Stimulated activated CD4-positive, alpha-beta T cell treated with anti-CD3 and anti-CD28 coated beads, Interleukin-15, amount 100 ng/mL, for 48 hours (primary cell): ENCODE results near the gene C1orf167.
A peak's percentile ranks its signal among the peaks of the same experiment; 100 is the strongest.
"Not testable (repeated sequence)": the region's sequence is repeated elsewhere in the genome, so short reads cannot be mapped to it uniquely, and the experiment has no call there.

Experiments used
- DNase-seq, 2 donors: peaks; one replicate each; pipeline ENCODE4 v3.0.0-alpha.2; 2020; ENCODE audit warnings: low read depth in 2 of 2

C1orf167 gene

DNA sequence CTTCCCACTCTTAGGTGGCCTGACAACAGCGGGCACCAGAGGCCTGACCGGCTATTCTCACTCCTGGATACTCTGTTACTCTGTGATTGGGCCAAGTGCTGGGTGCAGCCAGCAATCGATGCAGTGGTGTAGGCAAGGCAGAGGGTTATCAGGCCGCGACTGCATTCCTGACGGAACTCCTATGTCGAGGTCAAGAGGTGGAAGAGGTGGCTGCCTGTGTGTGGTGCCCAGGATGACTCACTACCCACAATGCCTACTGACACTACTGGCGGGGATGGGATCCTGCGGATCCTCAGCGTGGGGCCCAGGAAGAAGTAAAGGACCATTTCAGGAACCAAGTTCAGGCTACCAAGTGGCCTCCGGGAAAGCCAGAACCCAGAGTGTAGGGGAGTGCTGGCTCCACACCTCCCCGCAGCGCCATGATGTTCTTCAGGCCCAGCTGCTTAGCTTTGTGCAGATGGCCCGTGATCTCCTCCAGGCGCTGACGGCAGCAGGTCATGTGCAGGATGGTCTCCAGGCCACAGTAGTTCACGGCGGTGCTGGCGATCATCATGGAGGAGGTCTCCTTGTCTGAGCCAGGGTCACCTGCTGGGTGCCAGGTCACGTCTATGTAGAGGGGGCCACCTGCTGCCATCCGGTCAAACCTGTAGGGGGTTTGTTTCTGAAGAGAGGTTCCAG lies 38.9 kb downstream of the C1orf167 start:
- DNase-seq = no peak

DNA sequence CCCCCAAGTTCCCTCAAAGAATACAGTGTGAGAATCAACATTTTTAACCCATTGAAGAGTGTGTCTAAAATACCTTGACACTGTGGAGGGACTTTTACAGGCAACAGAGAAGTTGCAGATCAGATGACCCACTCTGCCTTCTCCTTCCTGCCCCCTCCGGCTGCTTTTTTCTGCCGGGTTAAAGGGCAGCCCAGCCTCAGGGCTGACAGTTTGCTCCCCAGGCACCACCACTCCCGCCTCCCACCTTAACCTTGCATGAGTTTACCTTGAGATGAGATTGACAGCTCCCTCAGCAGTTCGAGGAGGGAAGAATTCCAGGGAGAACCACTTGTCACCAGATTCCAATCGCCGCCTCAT lies 40.6 kb downstream of the C1orf167 start:
- DNase-seq = no peak

DNA sequence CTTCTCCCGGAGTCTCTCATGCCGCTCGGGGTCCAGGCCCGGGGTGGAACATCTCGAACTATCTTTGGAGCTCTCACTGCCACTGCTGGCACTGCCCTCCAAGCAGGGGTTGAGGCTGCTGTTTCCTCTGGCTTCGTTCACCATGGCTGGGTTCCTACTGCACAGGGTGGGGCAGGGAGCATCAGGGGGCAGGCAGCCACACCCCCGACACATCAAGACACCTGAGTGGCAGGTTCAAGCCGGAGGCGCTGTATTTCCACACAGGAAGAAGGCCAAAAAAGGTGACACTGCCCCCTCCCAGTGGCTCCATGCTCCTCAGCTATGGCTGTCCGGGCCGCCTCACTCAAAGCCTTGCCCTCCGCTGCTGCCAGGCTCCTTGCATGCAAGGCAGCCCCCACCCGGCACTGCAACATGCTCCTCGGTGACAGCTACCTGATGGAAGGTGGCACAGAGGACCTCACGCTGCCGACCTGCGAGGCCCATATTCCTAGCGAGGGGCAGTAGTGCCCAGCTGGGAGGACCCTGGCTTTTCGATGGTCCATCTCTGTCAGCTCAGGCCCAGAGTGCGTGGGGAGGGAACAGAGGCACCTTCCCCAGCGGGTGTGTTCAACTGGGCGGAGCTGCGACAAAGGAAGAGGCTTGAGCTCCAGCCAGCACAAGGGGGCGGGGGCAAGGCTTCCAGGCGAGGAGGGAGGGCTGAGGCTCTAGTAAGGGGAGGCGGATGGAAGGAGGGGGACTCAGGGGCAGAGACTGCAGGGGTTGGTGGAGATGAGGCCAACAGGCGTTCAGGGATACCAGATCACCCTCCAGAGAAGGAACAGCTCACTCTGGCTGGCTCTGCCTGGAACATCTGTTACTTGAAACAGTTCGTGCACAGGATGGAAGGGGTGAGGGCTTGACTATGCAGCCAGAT lies 41.2 kb downstream of the C1orf167 start:
- peak; percentile 34 to 62 for DNase-seq

DNA sequence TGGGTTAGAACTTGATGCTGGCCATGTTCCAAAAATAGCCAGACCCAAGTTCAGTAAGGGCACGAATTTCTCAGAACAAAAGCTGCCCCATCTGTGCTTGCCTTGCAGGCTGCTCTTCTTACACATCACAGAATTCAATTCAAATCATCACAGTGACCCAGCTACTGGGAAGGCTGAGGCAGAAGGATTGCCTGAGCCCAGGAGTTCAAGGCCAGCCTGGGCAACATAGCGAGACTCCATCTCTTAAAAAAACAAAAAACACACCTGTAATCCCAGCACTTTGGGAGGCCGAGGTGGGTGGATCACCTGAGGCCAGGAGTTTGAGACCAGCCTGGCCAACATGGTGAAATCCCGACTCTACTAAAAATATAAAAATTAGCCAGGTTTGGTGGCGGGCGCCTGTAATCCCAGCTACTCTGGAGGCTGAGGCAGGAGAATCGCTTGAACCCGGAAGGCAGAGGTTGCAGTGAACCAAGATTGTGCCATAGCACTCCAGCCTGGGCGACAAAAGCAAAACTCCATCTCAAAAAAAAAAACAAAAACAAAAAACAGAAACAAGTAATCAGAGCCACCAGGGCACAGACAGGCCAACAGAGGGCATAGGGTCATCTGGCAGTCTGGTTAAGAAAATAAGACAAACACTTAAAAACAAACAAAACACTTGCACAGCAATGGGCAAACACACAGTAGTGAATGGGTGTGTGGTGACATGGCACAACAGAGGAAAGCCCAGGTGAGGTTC lies 42.1 kb downstream of the C1orf167 start:
- DNase-seq = not testable (repeated sequence)

DNA sequence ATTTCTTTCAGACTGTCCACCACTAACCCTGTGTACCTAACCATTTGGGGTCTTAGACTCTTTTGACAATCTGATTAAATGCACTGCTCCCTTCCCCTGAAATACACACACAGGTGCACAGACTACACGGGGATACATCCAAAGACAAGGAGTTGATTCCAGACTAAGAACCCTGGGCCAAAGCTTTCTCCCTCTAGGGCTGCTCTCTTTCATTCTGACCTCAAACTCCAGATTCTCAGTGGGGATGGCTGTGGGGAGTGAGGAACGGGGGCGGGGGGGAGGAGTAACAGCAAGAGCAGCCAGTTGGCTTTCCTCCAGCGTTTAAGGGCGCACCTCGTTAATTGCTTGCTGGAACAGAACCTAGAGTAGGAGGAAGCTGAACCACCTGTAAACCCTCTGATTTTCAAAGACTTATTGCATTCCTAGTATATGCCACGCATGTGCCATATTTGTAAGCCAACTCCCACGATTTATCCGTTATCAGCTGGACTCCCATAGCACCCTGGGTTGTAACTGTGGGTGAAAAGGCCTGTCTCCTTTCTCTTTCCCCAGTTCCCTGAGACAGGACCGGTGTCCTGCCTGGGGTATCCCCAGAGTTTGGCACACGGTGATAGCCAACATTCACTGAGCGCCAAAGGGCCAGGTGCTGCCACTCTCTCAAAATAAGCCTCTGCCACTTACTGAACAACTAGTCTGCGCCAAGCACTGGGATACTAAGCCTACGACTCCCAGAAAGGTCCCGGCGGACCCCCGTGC lies 42.9 kb downstream of the C1orf167 start:
- DNase-seq = peak in 1 of 2 donors; percentile 26

DNA sequence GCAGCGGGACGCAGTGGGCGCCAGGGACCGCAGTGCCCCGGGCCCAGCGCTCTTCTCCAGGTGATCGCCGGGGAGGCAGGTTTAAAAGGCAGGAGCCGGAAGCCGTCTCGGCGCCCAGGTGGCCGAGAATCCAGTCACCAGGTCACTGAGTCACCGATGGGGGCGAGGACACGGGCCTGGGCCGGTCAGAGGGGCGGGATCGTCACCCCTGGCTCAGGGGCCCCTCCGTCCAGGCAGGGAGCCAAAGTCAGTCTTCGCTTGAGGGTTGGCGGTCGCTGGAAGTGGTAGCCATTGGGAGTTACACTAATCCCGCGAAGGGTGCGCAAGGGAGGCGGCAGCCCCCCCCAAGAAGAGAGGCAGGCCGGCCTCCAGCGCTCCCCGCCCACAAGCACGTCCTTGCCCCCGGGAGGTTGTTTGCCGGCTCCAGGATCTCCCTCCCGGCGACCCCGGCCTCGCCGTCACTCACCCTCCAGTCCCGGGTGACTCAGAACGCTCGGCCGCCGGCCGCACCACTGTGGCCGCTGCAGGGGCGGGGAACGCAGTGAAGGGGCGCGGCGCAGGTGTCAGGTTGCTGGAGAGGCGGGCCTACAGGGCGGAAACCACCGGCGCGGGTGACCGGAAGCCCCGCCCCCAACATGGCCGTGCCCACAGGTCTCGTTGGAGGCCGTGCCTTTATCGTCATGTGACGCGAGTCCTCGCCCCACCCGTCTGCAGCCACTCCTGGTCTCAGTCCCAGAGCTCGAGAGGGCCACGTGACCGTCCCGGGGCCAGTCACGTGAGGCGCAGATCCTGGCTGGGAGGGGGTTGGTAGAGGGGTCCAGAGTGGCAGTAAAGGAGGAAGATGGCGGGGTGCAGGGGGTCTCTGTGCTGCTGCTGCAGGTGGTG lies 43.7 kb downstream of the C1orf167 start, which contains the start of the genes CLCN6 and MTHFR:
TSS of gene CLCN6 (plus strand) at position 770 of the 885 bp plus-strand sequence. CDS start at position 842, 72 bp downstream.
TSS of gene MTHFR (minus strand) at position 543 of the 885 bp plus-strand sequence. CDS start 2,848 bp downstream, outside the sequence.
- DNase-seq = peak; percentile 98

DNA sequence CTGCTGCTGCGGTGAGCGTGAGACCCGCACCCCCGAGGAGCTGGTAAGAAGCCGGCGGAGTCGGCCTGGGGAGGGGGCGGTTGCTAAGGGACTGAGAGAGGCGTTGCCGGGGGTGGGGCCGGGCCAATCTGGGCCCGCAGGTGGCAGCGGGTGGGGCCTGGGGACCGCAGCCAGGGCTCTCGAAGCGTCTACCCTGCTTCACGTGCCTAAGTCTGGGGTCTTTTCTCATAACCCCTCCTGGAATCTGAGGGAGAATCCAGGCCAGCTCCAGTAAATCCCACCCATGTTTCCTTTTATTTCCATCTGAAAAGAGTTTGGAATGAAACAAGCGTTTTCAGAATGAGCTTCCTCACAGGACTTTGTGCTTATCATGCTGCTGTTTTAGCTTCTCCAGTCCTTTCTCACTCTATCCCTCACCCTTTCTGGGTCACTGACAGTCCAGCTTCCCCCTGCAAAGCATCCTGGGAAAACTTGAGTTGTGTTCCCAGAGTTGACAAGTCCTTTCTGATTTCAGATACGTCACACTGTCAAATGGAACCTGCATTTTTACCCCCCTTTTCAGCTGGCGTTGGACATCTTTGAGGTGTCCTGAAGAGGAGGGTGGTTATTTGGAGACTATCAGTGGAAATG lies 44.4 kb downstream of the C1orf167 start:
- DNase-seq = no peak

DNA sequence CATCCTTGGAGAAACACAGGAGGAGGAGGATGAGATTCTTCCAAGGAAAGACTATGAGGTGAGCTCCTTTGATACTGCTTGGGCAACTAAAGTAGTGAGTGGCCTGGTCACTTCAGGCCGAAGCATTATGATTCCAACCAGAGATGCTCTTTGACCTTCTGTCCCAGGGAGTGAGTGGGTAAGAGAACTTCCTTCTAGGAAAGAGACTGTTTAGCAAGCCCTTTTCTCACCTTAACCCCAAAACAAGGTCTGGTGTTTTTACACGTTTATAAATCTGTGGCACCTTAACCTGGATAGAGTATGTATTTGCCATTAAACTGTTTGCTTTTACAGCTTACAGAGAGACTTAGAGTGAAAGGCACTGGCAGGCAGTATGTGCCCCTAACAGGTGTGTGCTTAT lies 45.1 kb downstream of the C1orf167 start:
- DNase-seq = no peak

DNA sequence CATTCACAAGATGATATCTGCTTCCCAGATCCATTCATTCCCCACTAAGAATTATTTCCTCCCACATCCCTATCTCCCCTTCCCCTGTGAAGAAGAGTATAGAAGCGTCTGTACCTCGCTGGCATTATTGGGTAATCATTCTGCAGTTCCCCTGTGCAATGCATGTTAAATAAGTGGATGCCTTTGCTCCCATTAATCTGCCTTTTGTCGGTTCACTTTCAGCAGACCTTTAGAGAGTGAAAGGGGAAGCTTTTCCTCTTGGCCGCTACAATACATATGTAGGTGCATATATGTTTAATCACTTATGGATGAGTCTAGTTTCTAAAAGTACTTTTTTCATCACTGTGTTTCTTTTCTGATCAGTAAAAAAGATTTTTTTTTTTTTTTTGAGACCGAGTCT lies 51.0 kb downstream of the C1orf167 start:
- DNase-seq = no peak

DNA sequence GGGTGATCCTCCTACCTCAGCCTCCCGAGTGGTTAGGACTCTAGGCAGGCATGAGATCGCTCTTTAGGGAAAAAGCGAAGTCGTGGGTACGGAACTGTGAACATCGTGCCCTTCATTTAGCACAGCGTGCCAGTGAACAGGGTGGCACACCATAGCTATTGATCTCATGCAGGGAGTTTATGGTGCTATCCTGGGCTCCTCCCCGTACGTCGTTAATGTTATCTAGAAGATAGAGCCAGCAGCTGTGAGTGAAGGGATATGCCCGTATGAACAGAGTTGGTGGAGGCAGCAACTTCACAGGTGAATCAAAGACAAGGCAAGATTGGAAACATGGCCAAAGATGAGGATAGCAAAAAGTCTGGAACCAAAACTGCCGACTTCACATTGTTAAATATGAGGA lies 55.2 kb downstream of the C1orf167 start:
- DNase-seq = no peak

DNA sequence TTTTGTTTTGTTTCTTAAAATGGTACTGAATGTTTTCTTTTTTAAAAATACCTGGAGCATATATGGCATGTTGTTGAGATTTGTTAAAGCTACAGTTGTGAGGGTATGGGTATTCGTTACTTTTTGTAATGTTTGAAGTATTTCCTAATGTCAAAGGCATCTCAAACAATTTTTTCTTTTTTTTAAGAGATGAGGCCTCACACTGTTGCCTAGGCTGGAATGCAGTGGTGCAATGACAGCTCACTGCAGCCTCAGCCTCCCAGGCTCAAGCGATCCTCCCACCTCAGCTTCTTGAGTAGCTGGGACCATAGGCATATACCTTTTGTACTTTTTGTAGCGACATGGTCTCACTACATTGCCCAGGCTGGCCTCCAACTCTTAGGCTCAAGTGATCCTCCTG lies 60.1 kb downstream of the C1orf167 start:
- no peak for DNase-seq

DNA sequence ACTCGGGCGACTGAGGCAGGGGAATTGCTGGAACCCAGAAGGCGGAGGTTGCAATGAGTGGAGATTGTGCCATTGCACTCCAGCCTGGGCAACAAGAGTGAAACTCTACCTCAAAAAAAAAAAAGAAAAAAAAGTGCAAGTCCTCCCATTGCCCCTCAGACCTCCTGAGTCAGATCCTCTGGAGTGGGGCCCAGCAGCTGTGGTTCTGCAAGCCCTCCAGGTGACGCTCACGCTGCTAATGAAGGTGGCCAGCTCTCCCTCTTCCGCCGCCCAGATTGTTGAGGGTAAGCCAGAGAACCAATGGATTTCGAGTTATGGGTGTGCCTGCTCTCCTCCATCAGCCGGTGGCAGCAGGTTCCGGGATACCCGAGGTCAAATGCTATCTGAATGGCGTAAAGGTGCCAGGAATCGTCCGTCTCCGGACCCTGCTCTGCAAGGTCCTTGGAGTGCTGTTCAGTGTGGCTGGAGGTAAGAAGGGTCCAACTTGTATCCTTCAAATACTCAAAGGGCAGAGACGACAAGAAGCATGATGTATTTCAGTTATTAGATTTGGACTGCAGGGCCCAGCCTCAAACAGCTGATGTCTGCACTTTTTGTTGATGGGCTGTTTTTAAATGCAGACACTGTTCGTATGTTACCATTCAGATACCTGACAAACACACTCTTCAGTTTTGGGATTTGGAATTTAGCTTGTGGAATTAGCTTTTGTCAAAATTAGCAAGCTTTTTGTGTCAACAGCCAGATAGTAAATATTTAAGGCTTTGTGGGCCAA lies 61.6 kb downstream of the C1orf167 start:
- DNase-seq = no peak

DNA sequence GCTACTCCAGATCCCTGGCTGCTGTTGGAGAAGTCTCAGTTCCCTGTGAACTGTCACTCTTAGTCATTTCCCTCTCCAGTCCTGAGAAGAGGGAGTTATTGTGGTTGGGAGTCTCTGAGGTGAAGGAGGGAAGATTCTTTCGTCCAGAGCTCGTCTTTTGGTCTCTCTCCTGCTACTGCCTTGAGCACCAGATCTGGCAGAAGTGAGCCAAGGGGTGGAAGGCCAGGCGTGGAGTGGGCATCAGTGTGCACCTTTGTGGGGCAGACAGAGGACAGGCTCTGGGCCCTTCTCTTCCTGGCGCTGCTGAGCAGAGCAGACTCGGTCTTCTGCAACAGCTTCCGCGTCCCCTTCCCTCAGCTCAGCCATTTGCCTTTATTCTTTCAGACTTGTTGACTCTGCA lies 63.1 kb downstream of the C1orf167 start:
- no peak for DNase-seq

DNA sequence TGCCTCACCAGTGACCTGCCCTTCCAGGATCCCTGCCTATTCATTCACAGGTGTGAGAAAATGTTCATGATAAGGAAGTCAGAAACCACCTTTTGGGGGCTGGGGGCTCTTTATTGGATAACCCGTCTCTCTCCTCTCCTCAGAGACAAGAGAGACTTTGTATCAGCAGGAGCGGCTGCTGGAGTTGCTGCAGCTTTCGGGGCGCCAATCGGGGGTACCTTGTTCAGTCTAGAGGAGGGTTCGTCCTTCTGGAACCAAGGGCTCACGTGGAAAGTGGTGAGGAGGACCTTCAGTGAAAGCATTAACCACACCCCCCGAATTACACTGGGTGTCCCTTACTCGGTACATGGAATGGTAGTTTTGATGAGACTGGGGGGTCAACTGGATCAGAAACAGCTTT lies 65.0 kb downstream of the C1orf167 start:
- no peak for DNase-seq

DNA sequence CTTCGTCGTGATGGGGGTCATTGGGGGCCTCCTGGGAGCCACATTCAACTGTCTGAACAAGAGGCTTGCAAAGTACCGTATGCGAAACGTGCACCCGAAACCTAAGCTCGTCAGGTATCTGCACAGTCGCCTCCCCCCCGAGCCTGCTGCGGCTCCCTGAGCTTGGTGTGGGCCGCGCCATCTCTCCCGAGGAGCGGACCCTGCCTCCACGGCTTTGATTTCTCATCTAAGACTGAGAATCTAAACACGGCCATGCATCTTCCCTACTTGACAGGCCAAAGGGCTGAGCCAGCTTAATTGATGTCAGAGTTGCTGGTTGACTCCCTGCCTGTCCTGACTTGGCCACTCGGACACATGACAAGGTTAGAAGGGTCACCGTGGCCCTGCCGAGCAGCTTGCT lies 66.5 kb downstream of the C1orf167 start:
- no peak for DNase-seq

DNA sequence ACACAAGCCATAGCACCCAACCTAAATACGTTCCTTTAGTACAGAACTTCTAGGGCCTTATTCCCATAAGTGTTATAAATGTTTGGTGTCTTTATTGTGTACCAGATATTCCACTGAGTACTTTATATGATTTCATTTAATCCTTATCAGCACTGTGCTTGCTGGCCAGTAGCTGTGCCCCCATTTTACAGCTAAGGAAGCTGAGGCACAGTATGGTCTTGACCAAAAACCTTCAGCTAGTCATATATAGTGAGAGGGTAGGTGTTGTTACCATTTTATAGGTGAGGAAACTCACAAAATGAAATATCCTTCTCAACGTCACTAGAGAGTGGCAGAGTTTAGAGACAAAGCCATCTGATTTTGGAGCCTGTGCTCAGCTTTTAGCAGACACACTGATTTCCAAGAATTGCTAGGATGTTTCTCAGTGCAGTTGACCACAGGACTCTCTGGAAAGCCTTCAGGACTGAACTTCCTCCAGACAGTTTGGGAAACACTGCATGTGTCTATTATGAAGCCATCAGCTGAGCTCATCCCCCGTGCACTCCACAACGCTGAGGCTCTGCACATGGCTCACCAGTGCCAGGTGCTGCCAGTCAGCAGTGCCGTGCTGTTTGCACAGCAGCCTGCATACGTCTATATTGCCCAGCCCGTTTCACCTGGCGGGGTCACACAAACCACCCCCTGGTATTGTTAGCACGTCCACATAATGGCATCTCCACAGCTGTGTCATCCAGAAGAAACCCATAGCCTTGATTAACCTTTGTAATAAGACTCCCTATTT lies 70.1 kb downstream of the C1orf167 start:
- no peak for DNase-seq

DNA sequence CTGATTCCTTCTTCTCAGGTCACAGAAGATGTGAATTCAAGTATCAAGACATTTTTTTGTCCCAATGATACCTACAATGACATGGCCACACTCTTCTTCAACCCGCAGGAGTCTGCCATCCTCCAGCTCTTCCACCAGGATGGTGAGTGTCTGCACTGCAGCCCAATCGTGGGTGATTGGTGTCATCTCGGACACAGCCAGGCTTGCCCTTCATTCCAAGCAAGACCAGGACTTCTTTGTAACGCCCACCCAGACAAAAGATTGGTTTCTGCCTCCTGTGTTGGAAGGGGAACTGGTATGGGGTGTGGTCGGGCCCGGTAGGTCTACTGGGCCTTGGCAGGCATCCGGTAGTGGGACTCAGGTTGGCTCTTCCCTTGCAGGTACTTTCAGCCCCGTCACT lies 71.5 kb downstream of the C1orf167 start:
- DNase-seq = no peak

DNA sequence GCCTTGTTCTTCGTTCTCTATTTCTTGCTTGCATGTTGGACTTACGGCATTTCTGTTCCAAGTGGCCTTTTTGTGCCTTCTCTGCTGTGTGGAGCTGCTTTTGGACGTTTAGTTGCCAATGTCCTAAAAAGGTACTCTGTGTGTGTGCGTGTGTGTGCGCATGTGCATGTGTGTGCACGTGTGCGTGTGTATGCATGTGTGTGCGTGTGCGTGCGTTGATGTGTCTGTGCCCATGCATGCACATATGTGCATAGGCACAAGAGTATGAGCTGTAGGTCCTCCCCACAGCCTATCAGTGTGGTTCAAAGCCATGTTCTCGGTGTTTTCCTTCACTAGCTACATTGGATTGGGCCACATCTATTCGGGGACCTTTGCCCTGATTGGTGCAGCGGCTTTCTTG lies 71.9 kb downstream of the C1orf167 start:
- DNase-seq = no peak
